ENCODE results near the gene MTUS2.

The MTUS2 gene

GRCh38 chr13:29006359-29006850 is 186.3 kb downstream of the MTUS2 start:
- H3K4me3 ChIP-seq (ENCODE audit: low read depth, low read length), result no peak overlapping the region
- no peak for TF ChIP-seq CTCF (IDR thresholded peaks at IDR 0.05; ENCODE audit: borderline replicate concordance, insufficient read depth, low read depth, low read length)

- TF ChIP-seq CTCF (IDR thresholded peaks at IDR 0.05; ENCODE audit: borderline replicate concordance, insufficient read depth, low read depth, low read length), result no peak
- no peak overlapping the region for H3K4me3 ChIP-seq (ENCODE audit: low read depth, low read length)
Observed at GRCh38 chr13:29008296-29008695, 188.2 kb downstream of the MTUS2 start.

- TF ChIP-seq CTCF (IDR thresholded peaks at IDR 0.05; ENCODE audit: borderline replicate concordance, insufficient read depth, low read depth, low read length), result no peak
- no peak overlapping the region for H3K4me3 ChIP-seq (ENCODE audit: low read depth, low read length)
Observed at GRCh38 chr13:29020314-29020713, 200.2 kb downstream of the MTUS2 start.

- no peak for TF ChIP-seq CTCF (IDR thresholded peaks at IDR 0.05; ENCODE audit: borderline replicate concordance, insufficient read depth, low read depth, low read length)
- no peak overlapping the region for H3K4me3 ChIP-seq (ENCODE audit: low read depth, low read length)
Observed at GRCh38 chr13:29021311-29021710, 201.2 kb downstream of the MTUS2 start.

GRCh38 chr13:29021717-29022116 is 201.6 kb downstream of the MTUS2 start:
- TF ChIP-seq CTCF (IDR thresholded peaks at IDR 0.05; ENCODE audit: borderline replicate concordance, insufficient read depth, low read depth, low read length), result no peak
- H3K4me3 ChIP-seq (ENCODE audit: low read depth, low read length), result no peak overlapping the region

- no peak for TF ChIP-seq CTCF (IDR thresholded peaks at IDR 0.05; ENCODE audit: borderline replicate concordance, insufficient read depth, low read depth, low read length)
- no peak overlapping the region for H3K4me3 ChIP-seq (ENCODE audit: low read depth, low read length)
Observed at GRCh38 chr13:29022410-29022809, 202.3 kb downstream of the MTUS2 start.

- H3K4me3 ChIP-seq (ENCODE audit: low read depth, low read length), result no peak overlapping the region
Observed at GRCh38 chr13:29022968-29023367, 202.8 kb downstream of the MTUS2 start.

More at GRCh38 chr13:29022968-29023367, 202.8 kb downstream of the MTUS2 start:
- TF ChIP-seq CTCF (IDR thresholded peaks at IDR 0.05; ENCODE audit: borderline replicate concordance, insufficient read depth, low read depth, low read length), result no peak
